GOT3 (cell line): Measurements from ENCODE around the gene ZBTB44.
"Not testable (repeated sequence)": the region's sequence is repeated elsewhere in the genome, so short reads cannot be mapped to it uniquely, and the experiment has no call there.

ENCODE experiments used
- DNase-seq: peaks from one replicate; lab custom pipeline; 2025; ENCODE audit warnings: mixed read lengths; lab: John Stamatoyannopoulos, UW

Gene ZBTB44

DNA sequence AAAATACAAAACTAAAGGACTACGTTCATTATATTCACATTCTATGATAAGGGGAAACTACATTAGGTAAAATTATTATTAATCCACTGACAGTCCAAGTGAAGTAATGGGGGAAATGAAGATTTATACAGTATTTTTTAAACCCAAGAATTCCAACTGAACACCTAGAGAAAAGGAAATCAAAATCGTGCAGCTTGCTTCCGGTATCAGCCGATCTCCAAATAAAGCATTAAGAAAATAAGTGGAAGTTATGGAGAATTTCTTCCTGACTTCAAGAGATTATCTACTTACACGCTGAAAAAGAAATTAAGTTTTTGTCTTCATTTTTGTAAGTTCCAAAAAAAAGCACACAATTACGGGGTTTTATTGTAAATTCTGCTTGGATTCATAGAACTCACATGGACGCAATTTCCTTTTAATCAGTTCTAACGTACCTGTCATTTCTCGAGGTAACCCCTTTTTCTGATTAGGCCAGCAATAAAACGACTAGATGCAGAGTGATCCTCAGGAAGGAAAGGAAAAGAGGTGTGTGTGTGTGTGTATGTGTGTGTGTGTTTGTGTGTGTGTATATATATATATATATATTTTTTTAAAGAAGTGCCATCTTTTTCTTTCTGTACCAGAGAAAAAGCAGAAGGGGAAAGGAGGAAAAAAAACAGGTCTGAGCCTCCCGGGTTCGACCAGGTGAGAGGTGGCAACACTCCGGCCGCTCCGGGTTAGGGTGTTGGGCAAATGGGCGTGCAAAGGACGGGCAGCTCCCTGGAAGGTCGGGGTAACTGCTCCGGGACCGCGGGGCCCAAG lies 1.1 kb downstream of the ZBTB44 start:
- DNase-seq = no peak

GRCh38 chr11:130312046-130312445 lies 2.7 kb downstream of the ZBTB44 start:
- DNase-seq = no peak

DNA sequence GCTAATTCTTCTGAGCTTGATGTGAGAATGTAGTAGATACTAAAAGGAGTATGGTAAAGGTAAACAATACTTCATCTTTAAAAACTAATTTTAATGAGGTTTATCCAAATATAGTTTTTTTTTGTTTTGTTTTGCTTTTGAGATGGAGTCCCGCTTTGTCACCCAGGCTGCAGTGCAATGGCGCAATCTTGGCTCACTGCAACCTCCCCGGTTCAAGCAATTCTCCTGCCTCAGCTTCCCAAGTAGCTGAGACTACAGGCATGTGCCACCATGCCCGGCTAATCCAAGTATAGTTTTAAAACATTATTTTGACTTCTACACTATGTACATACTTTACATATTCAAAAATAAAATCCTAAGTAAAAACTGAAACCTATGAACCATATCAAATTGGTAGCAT lies 4.1 kb downstream of the ZBTB44 start:
- no peak for DNase-seq

DNA sequence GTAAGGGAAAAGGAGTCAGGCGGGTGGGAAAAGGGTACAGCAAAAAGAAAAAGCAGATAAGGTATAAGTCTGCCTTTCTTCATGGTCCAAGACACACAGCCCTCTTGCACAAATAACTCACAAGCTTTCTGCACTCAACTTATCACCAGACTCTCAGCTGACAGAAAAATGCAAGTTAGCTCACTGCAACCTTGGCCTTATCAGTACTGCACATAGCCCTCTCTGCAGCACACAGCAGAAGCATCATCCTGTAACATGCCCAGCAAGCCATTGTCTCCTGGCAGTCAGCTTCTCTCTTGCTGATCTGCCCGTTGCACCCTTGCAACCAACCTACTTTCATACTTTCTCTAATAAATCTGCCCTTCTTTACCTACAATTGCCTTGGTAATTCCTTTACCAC lies 5.8 kb downstream of the ZBTB44 start:
- no peak for DNase-seq

DNA sequence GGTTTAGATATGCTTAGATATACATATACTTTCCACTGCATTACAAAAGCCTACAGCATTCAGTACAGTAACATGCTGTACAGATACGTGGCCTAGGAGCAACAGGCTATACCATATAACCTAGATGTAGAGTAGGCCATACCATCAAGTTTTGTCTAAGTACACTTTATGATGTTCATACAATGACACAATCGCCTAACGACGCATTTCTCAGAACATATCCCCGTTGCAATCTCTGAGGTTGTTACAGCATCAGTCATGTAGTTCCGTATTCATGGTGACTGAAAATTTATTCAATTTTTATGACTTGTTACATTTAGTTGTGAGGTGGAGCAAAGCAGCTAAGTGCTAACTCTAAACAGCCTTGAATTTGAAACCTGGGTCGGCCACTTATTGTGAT lies 6.7 kb downstream of the ZBTB44 start:
- no peak for DNase-seq

GRCh38 chr11:130304651-130305050 lies 10.1 kb downstream of the ZBTB44 start:
- DNase-seq = no peak

DNA sequence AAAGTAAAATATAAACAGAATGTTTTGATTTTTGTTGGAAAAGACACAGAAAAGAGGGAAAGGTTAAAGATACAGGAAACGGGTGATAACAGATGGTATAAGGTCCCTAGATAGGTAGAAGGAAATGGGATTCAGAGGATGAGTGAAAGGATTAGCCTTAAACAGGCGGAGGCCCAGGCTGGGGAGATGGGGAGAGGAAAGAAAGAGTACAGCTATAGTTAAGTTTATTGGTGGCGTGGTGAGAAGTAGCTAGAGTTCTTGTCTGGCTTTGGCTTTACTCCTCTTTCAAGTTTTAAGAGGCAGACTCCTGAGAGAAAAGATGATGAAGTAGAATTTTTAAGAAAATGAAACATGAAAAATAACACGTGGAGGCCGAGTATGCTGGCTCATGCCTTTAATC lies 13.7 kb downstream of the ZBTB44 start:
- DNase-seq = no peak

DNA sequence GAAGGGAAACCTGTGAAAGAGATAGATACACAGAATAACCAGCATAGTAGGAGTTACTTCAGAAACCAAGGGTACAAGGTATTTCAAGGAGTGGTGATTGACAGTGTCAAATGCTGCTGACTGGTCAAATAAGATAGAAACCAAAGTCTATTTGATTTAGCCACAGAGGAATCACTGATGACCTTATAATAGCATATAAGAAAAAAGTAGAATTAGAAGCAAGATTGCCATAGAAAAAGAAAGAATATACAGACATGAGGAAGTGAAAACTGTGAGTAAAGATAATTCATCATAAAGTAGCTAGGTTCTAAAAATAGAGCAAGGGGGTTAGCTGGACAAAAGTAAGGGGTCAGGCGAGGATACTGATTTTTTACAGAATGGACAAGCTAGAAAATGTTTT lies 14.2 kb downstream of the ZBTB44 start:
- DNase-seq = no peak

GRCh38 chr11:130299978-130300377 lies 14.7 kb downstream of the ZBTB44 start:
- DNase-seq = no peak

- no peak for DNase-seq
Observed at GRCh38 chr11:130295657-130296056, 19.1 kb downstream of the ZBTB44 start.

- DNase-seq = no peak
Observed at GRCh38 chr11:130282111-130282510, 32.6 kb downstream of the ZBTB44 start.

DNA sequence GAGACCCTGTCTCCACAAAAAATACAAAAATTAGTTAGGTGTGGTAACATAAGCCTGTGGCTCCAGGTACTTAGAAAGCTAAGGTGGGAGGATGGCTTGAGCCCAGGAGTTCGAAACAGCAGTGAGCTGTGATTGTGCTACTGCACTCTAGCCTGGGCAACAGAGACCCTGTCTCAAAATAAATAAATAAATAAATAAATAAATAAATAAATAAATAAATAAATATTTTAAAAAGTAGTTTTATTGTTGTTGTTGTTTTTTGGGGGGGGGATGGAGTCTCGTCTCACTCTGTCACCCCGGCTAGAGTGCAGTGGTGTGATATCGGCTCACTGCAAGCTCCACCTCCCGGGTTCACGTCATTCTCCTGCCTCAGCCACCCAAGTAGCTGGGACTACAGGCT lies 33.4 kb downstream of the ZBTB44 start:
- DNase-seq = not testable (repeated sequence)

DNA sequence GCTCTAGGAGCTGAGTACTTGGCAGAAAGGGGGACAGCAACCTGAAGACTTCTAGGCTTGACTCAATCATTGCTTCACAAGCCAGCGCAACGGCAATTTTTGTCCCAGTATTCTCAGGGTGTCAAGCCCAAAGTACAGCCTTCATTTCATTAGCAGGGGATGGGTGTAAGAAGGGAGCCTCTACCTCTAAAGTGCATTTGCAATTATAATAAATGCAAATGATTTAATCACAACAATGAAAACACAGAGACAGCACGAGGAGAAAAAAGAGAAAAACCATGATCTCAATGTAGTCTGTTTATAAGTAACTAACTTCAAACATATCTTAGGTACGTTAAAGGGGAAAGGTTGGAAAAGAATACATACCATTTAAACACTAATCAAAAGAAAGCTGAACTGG lies 34.7 kb downstream of the ZBTB44 start:
- DNase-seq = no peak

- DNase-seq = no peak
Observed at GRCh38 chr11:130278745-130279144, 36.0 kb downstream of the ZBTB44 start.

DNA sequence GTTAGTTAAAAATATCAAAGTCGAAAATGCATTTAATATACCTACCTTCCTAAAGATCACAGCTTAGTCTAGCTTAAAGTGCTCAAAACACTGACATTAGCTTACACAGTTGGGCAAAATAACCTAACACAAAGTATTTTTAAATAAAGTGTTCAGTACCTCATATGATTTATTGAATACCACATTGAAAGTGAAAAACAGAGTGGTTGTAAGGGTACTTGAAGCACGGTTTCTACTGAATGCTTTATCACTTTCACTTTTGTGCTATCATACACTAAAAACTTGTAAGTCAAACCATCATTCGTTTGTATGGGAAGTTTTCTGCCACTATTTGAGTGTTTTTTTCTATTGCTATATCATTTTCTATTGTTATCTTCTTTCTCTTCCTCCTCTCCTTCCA lies 36.6 kb downstream of the ZBTB44 start:
- no peak for DNase-seq

- DNase-seq = no peak
Observed at GRCh38 chr11:130272336-130272735, 42.4 kb downstream of the ZBTB44 start.

DNA sequence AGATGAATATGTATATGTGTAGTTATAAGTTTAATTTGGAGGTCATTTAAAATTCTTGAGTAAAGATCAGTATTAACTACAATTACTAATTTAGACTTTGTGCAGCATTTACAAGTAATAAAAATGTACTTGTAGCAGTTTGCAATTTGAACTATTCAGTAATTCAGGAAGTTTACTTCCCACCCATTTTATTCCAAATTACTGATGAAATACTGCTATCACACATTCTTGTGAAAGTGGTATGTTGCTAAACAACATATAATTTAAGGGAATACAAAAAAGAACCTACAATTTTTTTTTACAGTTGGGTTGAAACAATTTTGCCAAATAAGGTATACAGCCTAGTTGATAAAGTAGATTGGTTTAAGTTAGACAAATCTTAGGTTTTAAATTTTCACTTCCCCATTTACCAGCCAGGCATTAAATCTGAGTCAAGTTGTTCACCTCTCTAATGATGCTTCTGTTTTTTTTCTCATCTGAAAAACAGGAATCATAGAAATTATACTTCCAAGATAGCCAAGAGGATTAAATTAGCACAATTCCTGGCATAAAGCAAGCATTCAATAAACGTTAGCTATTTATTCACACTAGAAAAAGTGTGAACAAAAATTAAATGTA lies 45.3 kb downstream of the ZBTB44 start:
- no peak for DNase-seq

GRCh38 chr11:130263351-130263750 lies 51.4 kb downstream of the ZBTB44 start:
- DNase-seq = no peak

GRCh38 chr11:130262424-130262823 lies 52.3 kb downstream of the ZBTB44 start:
- DNase-seq = no peak

DNA sequence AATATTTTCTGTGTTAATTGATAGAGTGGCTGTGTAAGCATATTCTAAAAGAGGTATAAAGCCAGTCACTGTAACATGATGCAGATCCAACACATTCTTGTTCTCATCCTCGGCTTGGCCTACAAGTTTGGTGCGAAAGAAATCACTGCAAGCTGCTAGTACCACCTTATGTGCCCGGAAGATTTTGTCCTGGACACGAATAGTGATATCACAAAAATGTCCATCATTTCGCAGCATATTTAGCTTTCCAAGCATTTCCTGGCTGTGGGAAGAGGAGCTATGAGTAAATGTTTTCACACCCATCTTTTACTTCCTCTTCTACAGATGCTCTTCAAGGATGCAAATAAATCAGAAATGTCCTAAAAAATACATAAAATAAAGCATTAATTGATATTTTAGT lies 53.1 kb downstream of the ZBTB44 start:
- DNase-seq = no peak

- DNase-seq = no peak
Observed at GRCh38 chr11:130260742-130261141, 54.0 kb downstream of the ZBTB44 start.

DNA sequence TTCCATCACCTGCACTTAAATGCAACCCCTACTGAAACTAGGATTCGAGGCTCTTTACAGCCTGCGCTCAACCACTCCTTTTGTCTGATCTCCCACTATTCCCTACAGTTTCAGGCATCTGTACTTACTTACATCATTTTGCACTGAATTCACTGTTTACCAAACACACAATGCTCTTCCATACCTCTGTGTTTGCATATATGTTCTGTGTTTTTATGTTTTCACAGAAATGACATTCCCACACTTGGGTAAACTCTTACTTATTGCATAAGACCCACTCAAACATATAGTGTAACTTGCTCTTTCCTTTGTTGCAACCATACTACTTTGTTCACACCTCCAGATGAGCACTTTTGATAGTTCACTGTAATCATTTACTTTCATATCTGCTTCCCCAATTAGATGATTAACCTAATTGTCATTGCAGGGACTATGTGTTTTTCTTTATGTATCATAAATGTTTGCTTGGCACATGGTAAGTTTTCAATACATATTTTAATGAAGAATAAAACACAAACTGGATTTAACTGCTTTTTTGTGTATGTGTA lies 54.6 kb downstream of the ZBTB44 start:
- no peak for DNase-seq

DNA sequence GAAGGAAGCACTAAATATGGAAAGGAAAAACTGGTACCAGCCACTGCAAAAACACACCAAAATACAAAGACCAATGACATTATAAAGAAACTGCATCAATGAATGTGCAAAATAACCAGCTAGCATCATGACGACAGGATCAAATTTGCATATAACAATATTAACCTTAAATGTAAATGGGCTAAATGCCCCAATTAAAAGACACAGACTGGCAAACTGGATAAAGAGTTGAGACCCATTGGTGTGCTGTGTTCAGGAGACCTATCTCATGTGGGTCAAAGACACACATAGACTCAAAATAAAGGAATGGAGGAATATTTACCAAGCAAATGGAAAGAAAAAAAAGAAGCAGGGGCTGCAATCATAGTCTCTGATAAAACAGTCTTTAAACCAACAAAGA lies 63.0 kb downstream of the ZBTB44 start:
- not testable (repeated sequence) for DNase-seq
